Hepatocyte (in vitro differentiated cells): ENCODE results near the gene FAM181A. TPM values are rescaled to one million over a fixed set of nuclear protein-coding genes. Genes with fewer than 3 reads are reported as not detected.

Experiments
- DNase-seq: peaks from one replicate; pipeline ENCODE4 v3.0.0-alpha.2; 2016; ENCODE audit warnings: low spot score
- H2AFZ ChIP-seq: fragments of 200-600 bp; sonication (generic); 2 replicates; pipeline ENCODE4 v1.6.0; 2016; ENCODE audit warnings: antibody characterized with exemption, mild to moderate bottlenecking
- H3K27ac ChIP-seq: fragments of 200-600 bp; sonication (generic); 2 replicates; pipeline ENCODE4 v1.5.1; 2016; ENCODE audit warnings: mild to moderate bottlenecking
- H3K27me3 ChIP-seq: fragments of 200-600 bp; sonication (generic); 2 replicates; pipeline ENCODE4 v1.6.1; 2016
- H3K36me3 ChIP-seq: fragments of 200-600 bp; sonication (generic); replicated peaks from 2 replicates; pipeline ENCODE4 v1.5.1; 2016; ENCODE audit warnings: low read depth; ENCODE audit not compliant: insufficient read depth
- H3K4me1 ChIP-seq: fragments of 200-600 bp; sonication (generic); 2 replicates; pipeline ENCODE4 v1.5.1; 2016; ENCODE audit warnings: mild to moderate bottlenecking, moderate library complexity; ENCODE audit not compliant: insufficient read depth
- H3K4me2 ChIP-seq: fragments of 200-600 bp; sonication (generic); 2 replicates; pipeline ENCODE4 v1.6.0; 2016
- H3K4me3 ChIP-seq: fragments of 200-600 bp; sonication (generic); 2 replicates; pipeline ENCODE4 v1.5.1; 2016; ENCODE audit warnings: mild to moderate bottlenecking
- H3K79me2 ChIP-seq: fragments of 200-600 bp; sonication (generic); 2 replicates; pipeline ENCODE4 v1.6.0; 2017; ENCODE audit warnings: mild to moderate bottlenecking
- H3K9me2 ChIP-seq: fragments of 200-600 bp; sonication (generic); replicated peaks from 2 replicates; pipeline ENCODE4 v1.6.0; 2017; ENCODE audit warnings: mild to moderate bottlenecking; ENCODE audit not compliant: insufficient read depth
- H3K9me3 ChIP-seq: fragments of 200-600 bp; sonication (generic); 2 replicates; pipeline ENCODE4 v1.5.1; 2016; ENCODE audit warnings: low read depth, mild to moderate bottlenecking
- H4K20me1 ChIP-seq: fragments of 200-600 bp; sonication (generic); 2 replicates; pipeline ENCODE4 v1.6.0; 2016; ENCODE audit warnings: mild to moderate bottlenecking; ENCODE audit not compliant: insufficient read depth, poor library complexity, severe bottlenecking
- EZH2 ChIP-seq: fragments of 200-600 bp; sonication (generic); IDR thresholded peaks from 2 replicates; pipeline ENCODE4 v1.6.1; 2016; ENCODE audit warnings: antibody characterized with exemption, mild to moderate bottlenecking, borderline replicate concordance
- EZH2phosphoT487 ChIP-seq: fragments of 200-600 bp; sonication (generic); IDR thresholded peaks from one replicate; pipeline ENCODE4 v1.6.1; 2018; ENCODE audit warnings: antibody characterized with exemption, mild to moderate bottlenecking, low read depth, moderate library complexity; ENCODE audit not compliant: unreplicated experiment, severe bottlenecking
- WGBS: methylation state at CpG from one replicate; pipeline ENCODE4 v1.1.6; 2016; ENCODE audit warnings: low lambda C conversion rate; ENCODE audit errors: missing lambda C conversion rate; 5-methylcytosine and 5-hydroxymethylcytosine counted together
- polyA plus RNA-seq: library from polyadenylated mRNA; unstranded; fragments of >200 nt; fragmentation: Nextera tagmentation; extraction: Ambion mirVana; gene quantifications from 2 replicates; pipeline ENCODE4 v1.2.1, GENCODE V29; 2016
- total RNA-seq: library from RNA; depleted of rRNA; stranded (reverse); fragments of >200 nt; gene quantifications from 2 replicates; pipeline ENCODE4 v1.2.3, GENCODE V29; 2014
- TF ChIP-seq, protein P1 (sequence below): fragments of 200-600 bp; sonication (generic); IDR thresholded peaks from 2 replicates; pipeline ENCODE4 v1.5.1; 2016; ENCODE audit warnings: antibody characterized with exemption, mild to moderate bottlenecking; ENCODE audit not compliant: poor library complexity

Gene FAM181A
- total and polyA plus RNA-seq, 2 experiments from 2014 or later, result not detected

GRCh38 chr14:93973607-93974006 lies 46.5 kb downstream of the FAM181A start:
- 83% methylated on average over 6 of the region's 6 CpGs for WGBS
- no peak for DNase-seq
- H3K4me1 ChIP-seq, result no peaks in the 10 kb centered on the region
- no peaks in the 10 kb centered on the region for H4K20me1 ChIP-seq
- TF ChIP-seq EZH2, result no peak
- TF ChIP-seq, protein P1, sequence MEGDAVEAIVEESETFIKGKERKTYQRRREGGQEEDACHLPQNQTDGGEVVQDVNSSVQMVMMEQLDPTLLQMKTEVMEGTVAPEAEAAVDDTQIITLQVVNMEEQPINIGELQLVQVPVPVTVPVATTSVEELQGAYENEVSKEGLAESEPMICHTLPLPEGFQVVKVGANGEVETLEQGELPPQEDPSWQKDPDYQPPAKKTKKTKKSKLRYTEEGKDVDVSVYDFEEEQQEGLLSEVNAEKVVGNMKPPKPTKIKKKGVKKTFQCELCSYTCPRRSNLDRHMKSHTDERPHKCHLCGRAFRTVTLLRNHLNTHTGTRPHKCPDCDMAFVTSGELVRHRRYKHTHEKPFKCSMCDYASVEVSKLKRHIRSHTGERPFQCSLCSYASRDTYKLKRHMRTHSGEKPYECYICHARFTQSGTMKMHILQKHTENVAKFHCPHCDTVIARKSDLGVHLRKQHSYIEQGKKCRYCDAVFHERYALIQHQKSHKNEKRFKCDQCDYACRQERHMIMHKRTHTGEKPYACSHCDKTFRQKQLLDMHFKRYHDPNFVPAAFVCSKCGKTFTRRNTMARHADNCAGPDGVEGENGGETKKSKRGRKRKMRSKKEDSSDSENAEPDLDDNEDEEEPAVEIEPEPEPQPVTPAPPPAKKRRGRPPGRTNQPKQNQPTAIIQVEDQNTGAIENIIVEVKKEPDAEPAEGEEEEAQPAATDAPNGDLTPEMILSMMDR, result no peak
- no peak for TF ChIP-seq EZH2phosphoT487
- H3K9me2 ChIP-seq, result no peaks in the 10 kb centered on the region
- H3K9me3 ChIP-seq, result no peaks in the 10 kb centered on the region
- no peaks in the 10 kb centered on the region for H3K79me2 ChIP-seq
- H3K36me3 ChIP-seq, result no peaks in the 10 kb centered on the region
- H3K4me2 ChIP-seq, result no peak overlapping the region
- H3K4me3 ChIP-seq, result no peak overlapping the region
- H3K27me3 ChIP-seq, result no peaks in the 10 kb centered on the region
- no peak overlapping the region for H2AFZ ChIP-seq
- H3K27ac ChIP-seq, result no peak overlapping the region

GRCh38 chr14:93974299-93974698 lies 47.2 kb downstream of the FAM181A start:
- DNase-seq, result no peak
- H3K79me2 ChIP-seq, result no peaks in the 10 kb centered on the region
- no peak for TF ChIP-seq EZH2
- TF ChIP-seq, protein P1, result no peak
- TF ChIP-seq EZH2phosphoT487, result no peak
- H3K9me3 ChIP-seq, result no peaks in the 10 kb centered on the region
- H3K4me1 ChIP-seq, result no peaks in the 10 kb centered on the region
- no peaks in the 10 kb centered on the region for H3K9me2 ChIP-seq
- 92% methylated on average over 6 of the region's 6 CpGs for WGBS
- no peaks in the 10 kb centered on the region for H3K36me3 ChIP-seq
- no peaks in the 10 kb centered on the region for H4K20me1 ChIP-seq
- H3K4me2 ChIP-seq, result no peak overlapping the region
- no peaks in the 10 kb centered on the region for H3K27me3 ChIP-seq
- no peak overlapping the region for H2AFZ ChIP-seq
- H3K27ac ChIP-seq, result no peak overlapping the region
- no peak overlapping the region for H3K4me3 ChIP-seq

- Histone ChIP-seq H3K4me3 (no peak overlapping the region), H3K79me2 (no peaks in the 10 kb centered on the region), H3K9me2 (no peaks in the 10 kb centered on the region), H3K4me1 (no peaks in the 10 kb centered on the region), H4K20me1 (no peaks in the 10 kb centered on the region), H3K9me3 (no peaks in the 10 kb centered on the region), H3K4me2 (no peak overlapping the region), H2AFZ (no peak overlapping the region), H3K27ac (no peak overlapping the region), H3K36me3 (no peaks in the 10 kb centered on the region), H3K27me3 (no peaks in the 10 kb centered on the region)
- DNase-seq, result no peak
- TF ChIP-seq EZH2, result no peak
- TF ChIP-seq, protein P1, result no peak
- TF ChIP-seq EZH2phosphoT487, result no peak
- WGBS, result 94% methylated on average over 12 of the region's 12 CpGs
Measured at GRCh38 chr14:93974833-93975232, 47.7 kb downstream of the FAM181A start.
